Measurements from ENCODE around the gene RAD52. TPM values are rescaled to one million over a fixed set of nuclear protein-coding genes. Genes with fewer than 3 reads are reported as not detected.
"Not testable (repeated sequence)": the region's sequence is repeated elsewhere in the genome, so short reads cannot be mapped to it uniquely, and the experiment has no call there.

The RAD52 gene
- total RNA-seq, 2 donors from 2014 or later = 7.4 to 8.8 TPM

DNA sequence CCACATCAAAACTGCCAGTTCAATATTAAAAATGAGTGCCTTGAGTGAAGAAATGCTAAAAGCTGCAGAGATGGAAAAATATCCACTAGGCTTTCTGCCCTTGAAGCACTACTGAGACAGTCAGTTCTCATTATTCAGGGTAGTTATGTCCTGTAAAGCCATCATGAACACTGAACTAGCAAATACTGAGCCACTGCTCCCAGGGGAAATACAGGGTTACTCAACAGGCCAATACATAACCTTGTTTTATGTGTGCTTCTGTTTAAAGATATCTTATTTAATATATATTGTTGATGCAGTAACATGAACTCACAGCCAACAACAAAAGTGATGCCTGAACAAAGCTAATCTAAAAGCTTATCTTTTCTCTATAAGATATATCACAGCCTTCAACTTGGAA lies 3.3 kb downstream of the RAD52 start:
- DNase-seq (ENCODE audit: low spot score) = no peak
- Histone ChIP-seq H3K27ac (peak overlapping the region in 1 of 2 donors; percentile 28), H3K36me3 (peaks cover 6% of the 10 kb centered on the region), H3K4me1 (peaks cover 0 to 15% of the 10 kb centered on the region in 2 donors), H3K27me3 (no peaks in the 10 kb centered on the region), H3K4me3 (no peak overlapping the region), H3K9me3 (no peaks in the 10 kb centered on the region)
- no peak for TF ChIP-seq CTCF (IDR thresholded peaks at IDR 0.05)

DNA sequence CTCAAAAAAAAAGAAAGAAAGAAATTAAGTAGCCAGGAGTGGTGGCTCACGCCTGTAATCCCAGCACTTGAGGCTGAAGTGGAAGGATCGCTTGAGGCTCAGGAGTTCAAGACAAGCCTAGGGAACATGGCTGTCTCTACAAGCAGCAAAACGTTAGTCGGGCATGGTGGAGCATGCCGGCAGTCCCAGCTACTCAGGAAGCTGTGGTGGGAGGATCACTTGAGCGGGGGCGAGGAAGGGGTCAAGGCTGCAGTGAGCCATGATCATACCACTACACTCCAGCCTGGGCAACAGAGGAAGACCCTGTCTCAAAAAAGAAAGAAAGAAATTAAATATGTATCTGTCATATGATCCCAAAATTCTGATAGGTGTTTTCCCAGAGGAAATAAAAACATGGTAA lies 5.3 kb downstream of the RAD52 start:
- no peak overlapping the region for H3K4me3 ChIP-seq
- peaks cover 0 to 15% of the 10 kb centered on the region in 2 donors for H3K4me1 ChIP-seq
- no peak overlapping the region for H3K27ac ChIP-seq
- H3K9me3 ChIP-seq = no peaks in the 10 kb centered on the region
- TF ChIP-seq CTCF (IDR thresholded peaks at IDR 0.05) = no peak
- H3K27me3 ChIP-seq = no peaks in the 10 kb centered on the region
- DNase-seq (ENCODE audit: low spot score) = no peak
- H3K36me3 ChIP-seq = peaks cover 6% of the 10 kb centered on the region

DNA sequence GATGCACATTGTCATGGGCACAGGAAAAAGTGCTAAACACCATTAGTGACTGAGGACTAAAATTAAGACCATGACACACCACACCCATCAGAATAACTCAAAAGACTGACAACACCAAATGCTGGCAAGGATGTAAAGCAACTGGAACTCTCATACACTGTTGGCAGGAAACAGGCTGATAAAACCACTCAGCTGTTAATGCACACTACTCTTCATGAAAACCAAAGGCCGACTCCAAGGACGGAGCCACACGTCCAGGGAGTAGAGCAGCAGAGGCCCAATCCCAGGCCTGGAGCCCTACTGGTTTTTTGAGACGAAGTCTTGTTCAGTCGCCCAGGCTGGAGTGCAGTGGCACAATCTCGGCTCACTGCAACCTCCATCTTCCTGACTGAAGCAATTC lies 6.4 kb downstream of the RAD52 start:
- Histone ChIP-seq H3K9me3 (no peaks in the 10 kb centered on the region), H3K27ac (peak overlapping the region; percentile 11 to 68), H3K27me3 (no peaks in the 10 kb centered on the region), H3K36me3 (peaks cover 6% of the 10 kb centered on the region), H3K4me3 (no peak overlapping the region), H3K4me1 (peaks cover 0 to 6% of the 10 kb centered on the region in 2 donors)
- no peak for TF ChIP-seq CTCF (IDR thresholded peaks at IDR 0.05)
- no peak for DNase-seq (ENCODE audit: low spot score)

DNA sequence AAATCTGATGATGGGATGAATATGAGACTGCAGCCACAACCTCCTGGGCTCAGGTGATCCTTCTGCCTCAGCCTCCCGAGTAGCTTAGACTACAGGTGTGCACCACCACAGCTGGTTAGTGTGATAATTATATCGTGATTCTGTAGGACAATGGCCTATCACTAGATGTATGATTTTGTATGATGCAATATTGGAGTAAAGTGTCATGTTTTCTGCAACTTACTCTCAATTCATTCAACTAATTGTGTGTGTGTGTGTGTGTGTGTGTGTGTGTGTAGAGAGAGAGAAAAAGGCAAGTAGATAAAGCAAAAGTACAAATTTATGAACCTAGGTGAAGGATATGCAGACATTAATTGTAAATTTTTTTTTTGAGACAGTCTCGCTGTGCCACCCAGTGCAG lies 10.7 kb downstream of the RAD52 start:
- no peaks in the 10 kb centered on the region for H3K9me3 ChIP-seq
- H3K36me3 ChIP-seq = peaks cover 2% of the 10 kb centered on the region
- no peaks in the 10 kb centered on the region for H3K4me1 ChIP-seq
- no peak for TF ChIP-seq CTCF (IDR thresholded peaks at IDR 0.05)
- no peaks in the 10 kb centered on the region for H3K27me3 ChIP-seq
- DNase-seq (ENCODE audit: low spot score) = no peak
- H3K4me3 ChIP-seq = no peak overlapping the region
- H3K27ac ChIP-seq = no peak overlapping the region

DNA sequence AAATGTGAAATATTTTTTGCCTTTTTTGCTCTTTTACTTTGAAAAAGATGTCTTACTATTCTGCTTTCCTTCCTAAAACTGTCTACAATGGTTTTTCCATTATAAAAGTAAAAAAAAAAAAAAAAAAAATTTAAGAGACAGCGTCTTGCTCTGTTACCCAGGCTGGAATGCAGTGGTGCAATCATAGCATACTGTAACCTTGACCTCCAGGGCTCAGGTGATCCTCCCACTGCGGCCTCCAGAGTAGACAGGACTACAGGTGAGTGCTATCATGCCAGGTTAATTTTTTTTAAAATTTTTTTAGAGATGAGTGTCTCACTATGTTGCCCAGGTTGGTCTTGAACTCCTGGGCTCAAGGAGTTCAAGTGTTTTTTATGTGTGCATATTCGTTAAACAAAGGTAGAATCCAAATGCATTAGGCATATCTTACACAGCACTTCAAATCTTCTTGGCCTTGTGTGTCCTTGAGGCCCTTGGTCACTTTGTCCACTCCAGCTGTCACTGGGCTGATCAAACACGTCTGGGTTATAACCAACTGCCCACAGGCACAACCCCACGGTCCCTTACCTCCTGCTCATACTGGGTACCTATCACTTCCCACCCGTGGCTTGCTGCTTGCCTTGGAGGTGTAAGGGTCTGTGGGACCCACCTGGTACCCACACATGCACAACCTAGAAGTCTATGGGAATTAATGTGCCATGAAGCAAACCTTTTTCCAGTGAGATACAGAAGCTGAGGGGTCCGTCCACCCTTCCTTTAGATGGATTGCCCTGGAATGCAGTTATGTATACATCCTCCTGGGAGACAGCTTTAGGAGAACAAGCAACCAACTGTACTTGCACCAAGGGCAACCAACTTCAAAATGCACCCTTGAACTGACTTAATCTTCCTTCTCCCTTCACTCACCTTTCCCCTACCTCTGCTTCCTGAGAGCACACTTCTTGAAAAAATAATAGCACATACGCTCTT lies 12.8 kb downstream of the RAD52 start:
- Histone ChIP-seq H3K36me3 (peaks cover 7% of the 10 kb centered on the region), H3K4me3 (no peak overlapping the region), H3K9me3 (no peaks in the 10 kb centered on the region), H3K27ac (no peak overlapping the region), H3K4me1 (no peaks in the 10 kb centered on the region), H3K27me3 (no peaks in the 10 kb centered on the region)
- DNase-seq (ENCODE audit: low spot score) = no peak
- no peak for TF ChIP-seq CTCF (IDR thresholded peaks at IDR 0.05)

DNA sequence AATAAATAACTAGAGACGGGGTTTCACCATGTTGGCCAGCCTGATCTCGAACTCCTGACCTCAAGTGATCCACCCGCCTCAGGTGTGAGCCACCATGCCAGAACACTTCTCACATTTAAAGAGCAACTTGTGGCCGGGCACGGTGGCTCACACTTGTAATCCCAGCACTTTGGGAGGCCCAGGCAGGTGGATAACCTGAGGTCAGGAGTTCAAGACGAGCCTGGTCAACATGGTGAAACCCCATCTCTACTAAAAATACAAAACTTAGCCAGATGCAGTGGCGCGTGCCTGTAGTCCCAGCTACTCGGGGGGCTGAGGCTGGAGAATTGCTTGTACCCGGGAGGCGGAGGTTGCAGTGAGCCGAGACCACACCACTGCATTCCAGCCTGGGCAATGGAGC lies 13.6 kb downstream of the RAD52 start:
- H3K4me3 ChIP-seq; DNase-seq (ENCODE audit: low spot score); H3K27ac ChIP-seq; H3K4me1 ChIP-seq; H3K27me3 ChIP-seq; H3K9me3 ChIP-seq: not testable (repeated sequence)
- peaks cover 14% of the 10 kb centered on the region for H3K36me3 ChIP-seq

Data from right atrium auricular region (tissue), 2 donors.